ENCODE data around the gene DCUN1D2.

Gene DCUN1D2

GRCh38 chr13:113508521-113509254, 18.2 kb upstream of the DCUN1D2 start:
- H3K4me3 ChIP-seq (ENCODE audit: low read depth, low read length): no peak overlapping the region
- TF ChIP-seq, protein P1, sequence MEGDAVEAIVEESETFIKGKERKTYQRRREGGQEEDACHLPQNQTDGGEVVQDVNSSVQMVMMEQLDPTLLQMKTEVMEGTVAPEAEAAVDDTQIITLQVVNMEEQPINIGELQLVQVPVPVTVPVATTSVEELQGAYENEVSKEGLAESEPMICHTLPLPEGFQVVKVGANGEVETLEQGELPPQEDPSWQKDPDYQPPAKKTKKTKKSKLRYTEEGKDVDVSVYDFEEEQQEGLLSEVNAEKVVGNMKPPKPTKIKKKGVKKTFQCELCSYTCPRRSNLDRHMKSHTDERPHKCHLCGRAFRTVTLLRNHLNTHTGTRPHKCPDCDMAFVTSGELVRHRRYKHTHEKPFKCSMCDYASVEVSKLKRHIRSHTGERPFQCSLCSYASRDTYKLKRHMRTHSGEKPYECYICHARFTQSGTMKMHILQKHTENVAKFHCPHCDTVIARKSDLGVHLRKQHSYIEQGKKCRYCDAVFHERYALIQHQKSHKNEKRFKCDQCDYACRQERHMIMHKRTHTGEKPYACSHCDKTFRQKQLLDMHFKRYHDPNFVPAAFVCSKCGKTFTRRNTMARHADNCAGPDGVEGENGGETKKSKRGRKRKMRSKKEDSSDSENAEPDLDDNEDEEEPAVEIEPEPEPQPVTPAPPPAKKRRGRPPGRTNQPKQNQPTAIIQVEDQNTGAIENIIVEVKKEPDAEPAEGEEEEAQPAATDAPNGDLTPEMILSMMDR (IDR thresholded peaks at IDR 0.05; ENCODE audit: low read depth, low read length): no peak
- no peak for DNase-seq (ENCODE audit: low read depth, low spot score)
- in situ Hi-C loops (cut with HindIII; ENCODE audit: low sequenced_read_pairs): no loop called here

- TF ChIP-seq, protein P1 (IDR thresholded peaks at IDR 0.05; ENCODE audit: low read depth, low read length): no peak
- no peak overlapping the region for H3K4me3 ChIP-seq (ENCODE audit: low read depth, low read length)
- no peak for DNase-seq (ENCODE audit: low read depth, low spot score)
- in situ Hi-C loops (cut with HindIII; ENCODE audit: low sequenced_read_pairs): no loop called here
Measured at GRCh38 chr13:113507505-113508345, 17.2 kb upstream of the DCUN1D2 start.

DNA sequence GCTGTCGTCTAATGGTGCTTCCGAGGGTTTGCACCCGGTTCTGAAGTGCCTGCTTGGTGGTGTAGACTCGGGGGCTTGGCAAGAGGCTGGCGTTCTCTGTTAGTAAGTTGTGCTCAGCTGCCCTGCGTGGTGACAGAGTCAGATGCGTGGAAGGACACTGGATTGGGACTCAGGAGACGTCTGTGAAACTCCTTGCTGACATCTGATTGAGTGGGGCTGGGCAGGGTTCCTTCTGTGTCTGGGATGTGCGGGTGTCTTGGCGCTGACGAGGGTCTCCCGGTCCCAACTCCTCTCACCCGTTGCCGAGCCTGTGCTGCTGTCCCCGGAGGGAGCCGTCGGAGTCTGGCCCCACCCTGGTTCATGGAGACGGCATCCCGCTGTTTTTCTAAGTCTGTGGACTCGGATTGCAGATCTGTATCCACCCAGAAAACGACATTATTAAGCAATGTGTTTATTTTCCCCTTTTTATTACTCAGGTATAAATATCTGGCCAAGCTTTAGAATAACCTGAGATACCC, 16.4 kb upstream of the DCUN1D2 start:
- in situ Hi-C loops (cut with HindIII; ENCODE audit: low sequenced_read_pairs): no loop called here
- H3K4me3 ChIP-seq (ENCODE audit: low read depth, low read length): no peak overlapping the region
- TF ChIP-seq, protein P1 (IDR thresholded peaks at IDR 0.05; ENCODE audit: low read depth, low read length): no peak
- DNase-seq (ENCODE audit: low read depth, low spot score): no peak

GRCh38 chr13:113506025-113506685, 15.6 kb upstream of the DCUN1D2 start:
- no peak for DNase-seq (ENCODE audit: low read depth, low spot score)
- no peak overlapping the region for H3K4me3 ChIP-seq (ENCODE audit: low read depth, low read length)
- in situ Hi-C loops (cut with HindIII; ENCODE audit: low sequenced_read_pairs): no loop called here
- TF ChIP-seq, protein P1 (IDR thresholded peaks at IDR 0.05; ENCODE audit: low read depth, low read length): no peak

DNA sequence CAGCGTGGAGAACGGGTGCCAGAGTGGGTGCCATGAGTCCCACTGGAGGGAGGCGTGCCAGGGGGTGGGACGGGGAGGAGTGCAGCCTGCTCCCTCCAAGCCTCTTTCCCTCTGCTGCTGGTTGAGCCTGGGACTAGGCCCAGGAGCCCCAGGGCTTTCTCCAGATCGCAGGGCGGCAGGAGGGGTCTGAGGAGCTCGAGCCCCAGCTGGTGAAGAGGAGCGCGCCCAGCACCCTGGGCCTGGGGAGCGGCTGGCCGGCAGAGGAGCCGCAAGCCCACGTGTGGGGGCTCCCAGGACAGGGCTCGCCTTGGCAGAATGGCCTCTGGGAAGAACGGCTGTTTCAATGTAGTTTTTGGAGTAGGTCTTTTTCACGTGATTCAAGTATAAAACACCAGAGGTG, 12.2 kb upstream of the DCUN1D2 start:
- no peak overlapping the region for H3K4me3 ChIP-seq (ENCODE audit: low read depth, low read length)
- in situ Hi-C loops (cut with HindIII; ENCODE audit: low sequenced_read_pairs): no loop called here
- TF ChIP-seq, protein P1 (IDR thresholded peaks at IDR 0.05; ENCODE audit: low read depth, low read length): no peak
- DNase-seq (ENCODE audit: low read depth, low spot score): no peak

GRCh38 chr13:113500530-113501265, 10.2 kb upstream of the DCUN1D2 start:
- TF ChIP-seq, protein P1 (IDR thresholded peaks at IDR 0.05; ENCODE audit: low read depth, low read length): no peak
- in situ Hi-C loops (cut with HindIII; ENCODE audit: low sequenced_read_pairs): no loop called here
- no peak overlapping the region for H3K4me3 ChIP-seq (ENCODE audit: low read depth, low read length)
- no peak for DNase-seq (ENCODE audit: low read depth, low spot score)

Measured in astrocyte of the spinal cord (primary cell).